PFSK-1 (cell line): ENCODE measurements around the gene CTF1.

ENCODE experiments used
- FOXP2 ChIP-seq: optimal IDR thresholded peaks from 2 replicates; pipeline ENCODE3; 2011; ENCODE audit warnings: borderline replicate concordance, control low read depth, inconsistent platforms; ENCODE audit not compliant: insufficient read depth; ENCODE audit errors: extremely low read length, extremely low read depth
- POLR2AphosphoS5 ChIP-seq: IDR thresholded peaks from 2 replicates; pipeline ENCODE4 v1.6.1; 2012; ENCODE audit warnings: low read depth, mild to moderate bottlenecking, control low read depth, low read length, moderate library complexity
- REST ChIP-seq, 2 experiments: IDR thresholded peaks; 2 replicates each; pipeline versions ENCODE4 v1.6.1 to v1.8.0; 2011 to 2012; ENCODE audit warnings: low read depth in 2 of 2, low read length in 2 of 2, control low read depth in 1 of 2, inconsistent platforms in 1 of 2, mild to moderate bottlenecking in 1 of 2, moderate library complexity in 1 of 2; ENCODE audit not compliant: insufficient read depth in 1 of 2
- SIN3A ChIP-seq: IDR thresholded peaks from 2 replicates; pipeline ENCODE4 v1.6.1; 2012; ENCODE audit warnings: mild to moderate bottlenecking, low read length, moderate library complexity, borderline replicate concordance; ENCODE audit not compliant: insufficient read depth
- TAF1 ChIP-seq: IDR thresholded peaks from 2 replicates; pipeline ENCODE4 v1.6.1; 2012; ENCODE audit warnings: low read length, control low read depth, borderline replicate concordance; ENCODE audit not compliant: insufficient read depth

Gene CTF1

GRCh38 chr16:30874821-30875717 is 21.3 kb upstream of the CTF1 start:
- TF ChIP-seq POLR2AphosphoS5 (peak; percentile 97), FOXP2 (peak; percentile 89), REST (IDR thresholded peaks at IDR 0.05; ENCODE audit: insufficient read depth in 1 of 2, low read depth in 2 of 2, low read length in 2 of 2) (peak in 1 of 2 experiments; percentile 21; a peak in 1 of 4 replicates), TAF1 (peak; percentile 81), SIN3A (peak; percentile 72; the same call in 1 of the 2 replicates)

GRCh38 chr16:30875871-30876801 is 20.3 kb upstream of the CTF1 start:
- TF ChIP-seq REST (IDR thresholded peaks at IDR 0.05; ENCODE audit: insufficient read depth in 1 of 2, low read depth in 2 of 2, low read length in 2 of 2) (no peak), POLR2AphosphoS5 (no peak), FOXP2 (no peak), TAF1 (no peak), SIN3A (no peak)

GRCh38 chr16:30876867-30877266 is 19.5 kb upstream of the CTF1 start:
- no peak for TF ChIP-seq FOXP2
- no peak for TF ChIP-seq POLR2AphosphoS5
- TF ChIP-seq REST (IDR thresholded peaks at IDR 0.05; ENCODE audit: insufficient read depth in 1 of 2, low read depth in 2 of 2, low read length in 2 of 2) = no peak
- TF ChIP-seq SIN3A = no peak
- TF ChIP-seq TAF1 = no peak

- TF ChIP-seq REST (IDR thresholded peaks at IDR 0.05; ENCODE audit: insufficient read depth in 1 of 2, low read depth in 2 of 2, low read length in 2 of 2) (no peak), SIN3A (no peak), TAF1 (no peak), POLR2AphosphoS5 (no peak), FOXP2 (no peak)
These were observed 13.7 kb upstream of the CTF1 start for GRCh38 chr16:30882429-30883310.
